ENCODE measurements around the gene ANKRD37. TPM values are rescaled to one million over a fixed set of nuclear protein-coding genes. Genes with fewer than 3 reads are reported as not detected.
A peak's percentile ranks its signal among the peaks of the same experiment; 100 is the strongest.

Gene ANKRD37
- total RNA-seq (10 to 100 TPM; 22.2 to 38.6 TPM), polyA plus RNA-seq (10 to 100 TPM; 18.9 to 40.5 TPM)
- long read RNA-seq, donor 1, transcript ANKRD37-201 (5 exons, 1,141 nt): major isoform, 18 of 45 reads
- long read RNA-seq, donor 1, partial matches to known transcripts: 5 of 45 reads
- long read RNA-seq, donor 1, other reads (novel, unspliced or antisense): 19 of 45 reads
- long read RNA-seq, donor 2, transcript ANKRD37-201 (5 exons, 1,141 nt): major isoform, 11 of 21 reads
- long read RNA-seq, donor 2, partial matches to known transcripts: 2 of 21 reads
- long read RNA-seq, donor 2, other reads (novel, unspliced or antisense): 7 of 21 reads

- no peaks in the 10 kb centered on the region for H3K4me1 ChIP-seq (ENCODE audit: control insufficient read depth in 1 of 2, insufficient read depth in 2 of 2, low read length in 2 of 2)
- WGBS, 2 donors: 1 to 2% methylated on average over 38 of the region's 38 CpGs
- H3K4me3 ChIP-seq (ENCODE audit: low read length in 2 of 2): peak within 1 kb of the TSS; percentile 71 to 76
- H3K27ac ChIP-seq (ENCODE audit: low read depth in 1 of 2, low read length in 2 of 2): peak within 1 kb of the TSS; percentile 89 to 98
- H3K36me3 ChIP-seq (ENCODE audit: control insufficient read depth in 1 of 2, insufficient read depth in 2 of 2, low read length in 1 of 2): peaks cover 0 to 1% of the 10 kb centered on the region in 2 donors
- H3K27me3 ChIP-seq (ENCODE audit: control insufficient read depth in 1 of 2, insufficient read depth in 2 of 2, low read length in 1 of 2): no peaks in the 10 kb centered on the region
- H3K9me3 ChIP-seq (ENCODE audit: control insufficient read depth, low read length): no peaks in the 10 kb centered on the region
- DNase-seq: peak; percentile 66 to 81
- ATAC-seq (ENCODE audit: low FRiP score): peak; percentile 12
- intact Hi-C loops (cut with DNase I): loop anchor here (2.0 to 10.0 kb wide), 6 partner anchors 38 to 205 kb away; partner anchors contain the start of genes CFAP97 (in 1 of the 2), PDLIM3 (in 1 of the 2) and SNX25 (in 1 of the 2)
Measured at GRCh38 chr4:185396724-185397385, at the start of gene ANKRD37. ANKRD37 (plus strand) TSS chr4:185396841; CDS start chr4:185396924, 83 bp downstream.

- Histone ChIP-seq H3K36me3 (ENCODE audit: control insufficient read depth in 1 of 2, insufficient read depth in 2 of 2, low read length in 1 of 2) (peaks cover 0 to 8% of the 10 kb centered on the region in 2 donors), H3K27ac (ENCODE audit: low read depth in 1 of 2, low read length in 2 of 2) (peak overlapping the region; percentile 28 to 30), H3K27me3 (ENCODE audit: control insufficient read depth in 1 of 2, insufficient read depth in 2 of 2, low read length in 1 of 2) (no peaks in the 10 kb centered on the region), H3K4me3 (ENCODE audit: low read length in 2 of 2) (no peak overlapping the region), H3K4me1 (ENCODE audit: control insufficient read depth in 1 of 2, insufficient read depth in 2 of 2, low read length in 2 of 2) (peaks cover 4 to 6% of the 10 kb centered on the region in 2 donors), H3K9me3 (ENCODE audit: control insufficient read depth, low read length) (no peaks in the 10 kb centered on the region)
- DNase-seq: no peak
- WGBS, 2 donors: 64 to 70% methylated on average over 14 of the region's 14 CpGs
- intact Hi-C loops (cut with DNase I): no loop called here
- ATAC-seq (ENCODE audit: low FRiP score): no peak
Measured at GRCh38 chr4:185346975-185347601, 49.6 kb upstream of the ANKRD37 start.

- Histone ChIP-seq H3K4me3 (ENCODE audit: low read length in 2 of 2) (no peak overlapping the region), H3K36me3 (ENCODE audit: control insufficient read depth in 1 of 2, insufficient read depth in 2 of 2, low read length in 1 of 2) (peaks cover 5 to 6% of the 10 kb centered on the region in 2 donors)
Measured at GRCh38 chr4:185351691-185352090, 45.0 kb upstream of the ANKRD37 start.

GRCh38 chr4:185352202-185352601, 44.4 kb upstream of the ANKRD37 start:
- peaks cover 3 to 6% of the 10 kb centered on the region in 2 donors for H3K36me3 ChIP-seq (ENCODE audit: control insufficient read depth in 1 of 2, insufficient read depth in 2 of 2, low read length in 1 of 2)

More at GRCh38 chr4:185351691-185352090, 45.0 kb upstream of the ANKRD37 start:
- no peaks in the 10 kb centered on the region for H3K9me3 ChIP-seq (ENCODE audit: control insufficient read depth, low read length)
- H3K27ac ChIP-seq (ENCODE audit: low read depth in 1 of 2, low read length in 2 of 2): no peak overlapping the region
- intact Hi-C loops (cut with DNase I): no loop called here
- H3K4me1 ChIP-seq (ENCODE audit: control insufficient read depth in 1 of 2, insufficient read depth in 2 of 2, low read length in 2 of 2): peaks cover under 1 to 5% of the 10 kb centered on the region in 2 donors
- DNase-seq: no peak
- ATAC-seq (ENCODE audit: low FRiP score): no peak
- 84 to 91% methylated on average over 13 of the region's 13 CpGs for WGBS, 2 donors
- no peaks in the 10 kb centered on the region for H3K27me3 ChIP-seq (ENCODE audit: control insufficient read depth in 1 of 2, insufficient read depth in 2 of 2, low read length in 1 of 2)

GRCh38 chr4:185352741-185353140, 43.9 kb upstream of the ANKRD37 start:
- Histone ChIP-seq H3K4me1 (ENCODE audit: control insufficient read depth in 1 of 2, insufficient read depth in 2 of 2, low read length in 2 of 2) (peaks cover 0 to 4% of the 10 kb centered on the region in 2 donors), H3K36me3 (ENCODE audit: control insufficient read depth in 1 of 2, insufficient read depth in 2 of 2, low read length in 1 of 2) (peaks cover 3 to 6% of the 10 kb centered on the region in 2 donors), H3K27me3 (ENCODE audit: control insufficient read depth in 1 of 2, insufficient read depth in 2 of 2, low read length in 1 of 2) (no peaks in the 10 kb centered on the region), H3K4me3 (ENCODE audit: low read length in 2 of 2) (no peak overlapping the region), H3K9me3 (ENCODE audit: control insufficient read depth, low read length) (no peaks in the 10 kb centered on the region), H3K27ac (ENCODE audit: low read depth in 1 of 2, low read length in 2 of 2) (peak overlapping the region in 1 of 2 donors; percentile 28)
- 97 to 100% methylated on average over 2 of the region's 2 CpGs for WGBS, 2 donors
- ATAC-seq (ENCODE audit: low FRiP score) (no peak), DNase-seq (no peak)
- intact Hi-C loops (cut with DNase I): no loop called here

More at GRCh38 chr4:185352202-185352601, 44.4 kb upstream of the ANKRD37 start:
- H3K4me3 ChIP-seq (ENCODE audit: low read length in 2 of 2): no peak overlapping the region
- intact Hi-C loops (cut with DNase I): no loop called here
- no peak overlapping the region for H3K27ac ChIP-seq (ENCODE audit: low read depth in 1 of 2, low read length in 2 of 2)
- DNase-seq (no peak), ATAC-seq (ENCODE audit: low FRiP score) (no peak)
- 84 to 87% methylated on average over 7 of the region's 7 CpGs for WGBS, 2 donors
- no peaks in the 10 kb centered on the region for H3K27me3 ChIP-seq (ENCODE audit: control insufficient read depth in 1 of 2, insufficient read depth in 2 of 2, low read length in 1 of 2)
- H3K9me3 ChIP-seq (ENCODE audit: control insufficient read depth, low read length): no peaks in the 10 kb centered on the region
- H3K4me1 ChIP-seq (ENCODE audit: control insufficient read depth in 1 of 2, insufficient read depth in 2 of 2, low read length in 2 of 2): peaks cover 0 to under 1% of the 10 kb centered on the region in 2 donors

- Histone ChIP-seq H3K4me3 (ENCODE audit: low read length in 2 of 2) (no peak overlapping the region), H3K9me3 (ENCODE audit: control insufficient read depth, low read length) (no peaks in the 10 kb centered on the region), H3K27me3 (ENCODE audit: control insufficient read depth in 1 of 2, insufficient read depth in 2 of 2, low read length in 1 of 2) (no peaks in the 10 kb centered on the region), H3K36me3 (ENCODE audit: control insufficient read depth in 1 of 2, insufficient read depth in 2 of 2, low read length in 1 of 2) (peaks cover 0 to 6% of the 10 kb centered on the region in 2 donors), H3K4me1 (ENCODE audit: control insufficient read depth in 1 of 2, insufficient read depth in 2 of 2, low read length in 2 of 2) (peaks cover 6 to 7% of the 10 kb centered on the region in 2 donors), H3K27ac (ENCODE audit: low read depth in 1 of 2, low read length in 2 of 2) (peak overlapping the region; percentile 85 to 93)
- DNase-seq: no peak
- WGBS, 2 donors: 40 to 46% methylated on average over 5 of the region's 5 CpGs
- intact Hi-C loops (cut with DNase I): loop anchor here in 1 of 2 donors (5.0 kb wide), 1 partner anchor 40 kb away; the partner anchor contains the start of genes ANKRD37 and LRP2BP
- peak; percentile 38 for ATAC-seq (ENCODE audit: low FRiP score)
Measured at GRCh38 chr4:185357211-185357610, 39.4 kb upstream of the ANKRD37 start.

- Histone ChIP-seq H3K4me3 (ENCODE audit: low read length in 2 of 2) (no peak overlapping the region), H3K27me3 (ENCODE audit: control insufficient read depth in 1 of 2, insufficient read depth in 2 of 2, low read length in 1 of 2) (no peaks in the 10 kb centered on the region), H3K9me3 (ENCODE audit: control insufficient read depth, low read length) (no peaks in the 10 kb centered on the region), H3K36me3 (ENCODE audit: control insufficient read depth in 1 of 2, insufficient read depth in 2 of 2, low read length in 1 of 2) (peaks cover 0 to 3% of the 10 kb centered on the region in 2 donors), H3K4me1 (ENCODE audit: control insufficient read depth in 1 of 2, insufficient read depth in 2 of 2, low read length in 2 of 2) (peaks cover 6 to 7% of the 10 kb centered on the region in 2 donors), H3K27ac (ENCODE audit: low read depth in 1 of 2, low read length in 2 of 2) (peak overlapping the region; percentile 79 to 93)
- no peak for ATAC-seq (ENCODE audit: low FRiP score)
- intact Hi-C loops (cut with DNase I): loop anchor here (2.0 to 5.0 kb wide), 2 partner anchors 39 kb away; partner anchors contain the start of genes ANKRD37 (in 2 of the 2) and LRP2BP (in 1 of the 2)
- 39 to 40% methylated on average over 7 of the region's 7 CpGs for WGBS, 2 donors
- no peak for DNase-seq
Measured at GRCh38 chr4:185357733-185358440, 38.8 kb upstream of the ANKRD37 start.

GRCh38 chr4:185358514-185358913, 38.1 kb upstream of the ANKRD37 start:
- ATAC-seq (ENCODE audit: low FRiP score) (peak; percentile 57), DNase-seq (peak in 1 of 2 donors; percentile 59)
- H3K4me1 ChIP-seq (ENCODE audit: control insufficient read depth in 1 of 2, insufficient read depth in 2 of 2, low read length in 2 of 2): peaks cover 6 to 7% of the 10 kb centered on the region in 2 donors
- 4 to 9% methylated on average over 4 of the region's 4 CpGs for WGBS, 2 donors
- H3K36me3 ChIP-seq (ENCODE audit: control insufficient read depth in 1 of 2, insufficient read depth in 2 of 2, low read length in 1 of 2): peaks cover 0 to 3% of the 10 kb centered on the region in 2 donors
- peak overlapping the region; percentile 80 to 93 for H3K27ac ChIP-seq (ENCODE audit: low read depth in 1 of 2, low read length in 2 of 2)
- intact Hi-C loops (cut with DNase I): loop anchor here (2.0 to 5.0 kb wide), 2 partner anchors 38 to 39 kb away; partner anchors contain the start of genes ANKRD37 (in 2 of the 2) and LRP2BP (in 1 of the 2)
- no peak overlapping the region for H3K4me3 ChIP-seq (ENCODE audit: low read length in 2 of 2)
- no peaks in the 10 kb centered on the region for H3K27me3 ChIP-seq (ENCODE audit: control insufficient read depth in 1 of 2, insufficient read depth in 2 of 2, low read length in 1 of 2)
- H3K9me3 ChIP-seq (ENCODE audit: control insufficient read depth, low read length): no peaks in the 10 kb centered on the region
